ENCODE measurements around the gene TREH.

DNA sequence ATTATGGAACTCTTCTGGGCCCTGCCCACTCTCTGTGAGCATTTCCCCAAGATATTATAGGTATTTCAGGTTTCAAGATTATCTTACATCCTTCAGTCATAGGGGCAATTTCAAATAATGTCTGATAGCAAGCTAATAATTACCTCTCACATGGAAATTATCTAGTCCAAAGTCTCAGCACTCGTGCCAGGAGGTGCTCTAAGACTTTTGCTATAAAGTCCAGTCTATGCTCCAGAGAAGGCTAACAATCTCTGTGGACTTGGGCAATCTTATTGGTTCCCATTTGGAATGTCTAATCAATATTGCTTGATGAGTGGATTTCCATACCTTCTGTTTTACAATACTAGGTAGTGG lies 5.4 kb downstream of the TREH start:
- no peak for TF ChIP-seq POLR2A (IDR thresholded peaks at IDR 0.05)
- TF ChIP-seq, protein P1, sequence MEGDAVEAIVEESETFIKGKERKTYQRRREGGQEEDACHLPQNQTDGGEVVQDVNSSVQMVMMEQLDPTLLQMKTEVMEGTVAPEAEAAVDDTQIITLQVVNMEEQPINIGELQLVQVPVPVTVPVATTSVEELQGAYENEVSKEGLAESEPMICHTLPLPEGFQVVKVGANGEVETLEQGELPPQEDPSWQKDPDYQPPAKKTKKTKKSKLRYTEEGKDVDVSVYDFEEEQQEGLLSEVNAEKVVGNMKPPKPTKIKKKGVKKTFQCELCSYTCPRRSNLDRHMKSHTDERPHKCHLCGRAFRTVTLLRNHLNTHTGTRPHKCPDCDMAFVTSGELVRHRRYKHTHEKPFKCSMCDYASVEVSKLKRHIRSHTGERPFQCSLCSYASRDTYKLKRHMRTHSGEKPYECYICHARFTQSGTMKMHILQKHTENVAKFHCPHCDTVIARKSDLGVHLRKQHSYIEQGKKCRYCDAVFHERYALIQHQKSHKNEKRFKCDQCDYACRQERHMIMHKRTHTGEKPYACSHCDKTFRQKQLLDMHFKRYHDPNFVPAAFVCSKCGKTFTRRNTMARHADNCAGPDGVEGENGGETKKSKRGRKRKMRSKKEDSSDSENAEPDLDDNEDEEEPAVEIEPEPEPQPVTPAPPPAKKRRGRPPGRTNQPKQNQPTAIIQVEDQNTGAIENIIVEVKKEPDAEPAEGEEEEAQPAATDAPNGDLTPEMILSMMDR (IDR thresholded peaks at IDR 0.05), result no peak

Data from stomach (tissue), 4 donors.